ENCODE data around the gene TP53INP2.

Gene TP53INP2

GRCh38 chr20:34747479-34747878, 43.3 kb downstream of the TP53INP2 start:
- Histone ChIP-seq H3K9me3 (ENCODE audit: severe bottlenecking) (no peaks in the 10 kb centered on the region), H3K27me3 (ENCODE audit: insufficient read depth, low read depth, severe bottlenecking) (no peaks in the 10 kb centered on the region), H3K4me3 (ENCODE audit: low read depth, low read length) (no peak overlapping the region), H3K36me3 (peaks cover 55% of the 10 kb centered on the region), H3K27ac (no peak overlapping the region)
- no peak for DNase-seq
- TF ChIP-seq CTCF (IDR thresholded peaks at IDR 0.05; ENCODE audit: low read depth, low read length): no peak

- Histone ChIP-seq H3K9me3 (ENCODE audit: severe bottlenecking) (no peaks in the 10 kb centered on the region), H3K36me3 (peaks cover 47% of the 10 kb centered on the region), H3K27me3 (ENCODE audit: insufficient read depth, low read depth, severe bottlenecking) (no peaks in the 10 kb centered on the region), H3K4me3 (ENCODE audit: low read depth, low read length) (no peak overlapping the region), H3K27ac (no peak overlapping the region)
- TF ChIP-seq CTCF (IDR thresholded peaks at IDR 0.05; ENCODE audit: low read depth, low read length): no peak
- no peak for DNase-seq
Measured at GRCh38 chr20:34748709-34749108, 44.6 kb downstream of the TP53INP2 start.

GRCh38 chr20:34750484-34750883, 46.3 kb downstream of the TP53INP2 start:
- H3K4me3 ChIP-seq (ENCODE audit: low read depth, low read length): no peak overlapping the region
- H3K27me3 ChIP-seq (ENCODE audit: insufficient read depth, low read depth, severe bottlenecking): no peaks in the 10 kb centered on the region
- DNase-seq: no peak
- no peaks in the 10 kb centered on the region for H3K9me3 ChIP-seq (ENCODE audit: severe bottlenecking)
- H3K27ac ChIP-seq: no peak overlapping the region
- peaks cover 48% of the 10 kb centered on the region for H3K36me3 ChIP-seq
- TF ChIP-seq CTCF (IDR thresholded peaks at IDR 0.05; ENCODE audit: low read depth, low read length): no peak

GRCh38 chr20:34751453-34751852, 47.3 kb downstream of the TP53INP2 start:
- Histone ChIP-seq H3K4me3 (ENCODE audit: low read depth, low read length) (no peak overlapping the region), H3K9me3 (ENCODE audit: severe bottlenecking) (no peaks in the 10 kb centered on the region), H3K27me3 (ENCODE audit: insufficient read depth, low read depth, severe bottlenecking) (no peaks in the 10 kb centered on the region), H3K36me3 (peaks cover 56% of the 10 kb centered on the region), H3K27ac (no peak overlapping the region)
- no peak for TF ChIP-seq CTCF (IDR thresholded peaks at IDR 0.05; ENCODE audit: low read depth, low read length)
- DNase-seq: no peak

GRCh38 chr20:34753706-34754461, 49.7 kb downstream of the TP53INP2 start:
- Histone ChIP-seq H3K36me3 (peaks cover 67% of the 10 kb centered on the region), H3K9me3 (ENCODE audit: severe bottlenecking) (no peaks in the 10 kb centered on the region), H3K4me3 (ENCODE audit: low read depth, low read length) (no peak overlapping the region), H3K27me3 (ENCODE audit: insufficient read depth, low read depth, severe bottlenecking) (no peaks in the 10 kb centered on the region), H3K27ac (no peak overlapping the region)
- DNase-seq: no peak
- no peak for TF ChIP-seq CTCF (IDR thresholded peaks at IDR 0.05; ENCODE audit: low read depth, low read length)

GRCh38 chr20:34754611-34755010, 50.5 kb downstream of the TP53INP2 start:
- no peak overlapping the region for H3K27ac ChIP-seq
- no peaks in the 10 kb centered on the region for H3K9me3 ChIP-seq (ENCODE audit: severe bottlenecking)
- DNase-seq: no peak
- peaks cover 64% of the 10 kb centered on the region for H3K36me3 ChIP-seq
- H3K27me3 ChIP-seq (ENCODE audit: insufficient read depth, low read depth, severe bottlenecking): no peaks in the 10 kb centered on the region
- no peak overlapping the region for H3K4me3 ChIP-seq (ENCODE audit: low read depth, low read length)
- TF ChIP-seq CTCF (IDR thresholded peaks at IDR 0.05; ENCODE audit: low read depth, low read length): no peak
